Measurements from ENCODE around the gene LOXL1.

- TF ChIP-seq, protein P1, sequence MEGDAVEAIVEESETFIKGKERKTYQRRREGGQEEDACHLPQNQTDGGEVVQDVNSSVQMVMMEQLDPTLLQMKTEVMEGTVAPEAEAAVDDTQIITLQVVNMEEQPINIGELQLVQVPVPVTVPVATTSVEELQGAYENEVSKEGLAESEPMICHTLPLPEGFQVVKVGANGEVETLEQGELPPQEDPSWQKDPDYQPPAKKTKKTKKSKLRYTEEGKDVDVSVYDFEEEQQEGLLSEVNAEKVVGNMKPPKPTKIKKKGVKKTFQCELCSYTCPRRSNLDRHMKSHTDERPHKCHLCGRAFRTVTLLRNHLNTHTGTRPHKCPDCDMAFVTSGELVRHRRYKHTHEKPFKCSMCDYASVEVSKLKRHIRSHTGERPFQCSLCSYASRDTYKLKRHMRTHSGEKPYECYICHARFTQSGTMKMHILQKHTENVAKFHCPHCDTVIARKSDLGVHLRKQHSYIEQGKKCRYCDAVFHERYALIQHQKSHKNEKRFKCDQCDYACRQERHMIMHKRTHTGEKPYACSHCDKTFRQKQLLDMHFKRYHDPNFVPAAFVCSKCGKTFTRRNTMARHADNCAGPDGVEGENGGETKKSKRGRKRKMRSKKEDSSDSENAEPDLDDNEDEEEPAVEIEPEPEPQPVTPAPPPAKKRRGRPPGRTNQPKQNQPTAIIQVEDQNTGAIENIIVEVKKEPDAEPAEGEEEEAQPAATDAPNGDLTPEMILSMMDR (IDR thresholded peaks at IDR 0.05): no peak
- no peak for TF ChIP-seq POLR2A (IDR thresholded peaks at IDR 0.05)
Measured at GRCh38 chr15:73908822-73909122, 17.5 kb upstream of the LOXL1 start.

Data from body of pancreas (tissue), 4 donors.